ENCODE results near the gene SIGLEC1.

The SIGLEC1 gene

GRCh38 chr20:3712279-3712873 is at the start of gene SIGLEC1:
Gene SIGLEC1 (minus strand): TSS chr20:3712600. CDS start chr20:3707128, 5,472 bp downstream.
- no peak for DNase-seq

- DNase-seq: no peak
Measured at GRCh38 chr20:3760655-3761348, 48.4 kb upstream of the SIGLEC1 start.

GRCh38 chr20:3759884-3760283 is 47.5 kb upstream of the SIGLEC1 start:
- no peak for DNase-seq

GRCh38 chr20:3759316-3759823 is 47.0 kb upstream of the SIGLEC1 start:
- no peak for DNase-seq

- DNase-seq: no peak
Measured at GRCh38 chr20:3758566-3758965, 46.2 kb upstream of the SIGLEC1 start.

- no peak for DNase-seq
Measured at GRCh38 chr20:3757268-3757667, 44.9 kb upstream of the SIGLEC1 start.

GRCh38 chr20:3755814-3756480 is 43.5 kb upstream of the SIGLEC1 start:
- DNase-seq: no peak

GRCh38 chr20:3755269-3755668 is 42.9 kb upstream of the SIGLEC1 start:
- no peak for DNase-seq

- DNase-seq: no peak
Measured at GRCh38 chr20:3754276-3754630, 41.9 kb upstream of the SIGLEC1 start.

GRCh38 chr20:3753501-3754275 is 41.3 kb upstream of the SIGLEC1 start:
- DNase-seq: no peak

GRCh38 chr20:3753098-3753497 is 40.7 kb upstream of the SIGLEC1 start:
- DNase-seq: no peak

- no peak for DNase-seq
Measured at GRCh38 chr20:3752386-3752759, 40.0 kb upstream of the SIGLEC1 start.

GRCh38 chr20:3751675-3752385 is 39.4 kb upstream of the SIGLEC1 start:
- no peak for DNase-seq

- no peak for DNase-seq
Measured at GRCh38 chr20:3751305-3751674, 38.9 kb upstream of the SIGLEC1 start.

GRCh38 chr20:3749689-3750531 is 37.5 kb upstream of the SIGLEC1 start:
- DNase-seq: no peak

- no peak for DNase-seq
Measured at GRCh38 chr20:3749087-3749688, 36.8 kb upstream of the SIGLEC1 start.

- no peak for DNase-seq
Measured at GRCh38 chr20:3748073-3748472, 35.7 kb upstream of the SIGLEC1 start.

- no peak for DNase-seq
Measured at GRCh38 chr20:3747471-3747870, 35.1 kb upstream of the SIGLEC1 start.

GRCh38 chr20:3745686-3746173 is 33.3 kb upstream of the SIGLEC1 start:
- no peak for DNase-seq

GRCh38 chr20:3744806-3745685 is 32.6 kb upstream of the SIGLEC1 start:
- DNase-seq: no peak
